ENCODE results near the gene B4GALNT4.
"Not testable (repeated sequence)": the region's sequence is repeated elsewhere in the genome, so short reads cannot be mapped to it uniquely, and the experiment has no call there.

Gene B4GALNT4

GRCh38 chr11:340539-341512 lies 28.5 kb upstream of the B4GALNT4 start:
- TF ChIP-seq JUND (IDR thresholded peaks at IDR 0.05; ENCODE audit: low read depth) = no peak
- in situ Hi-C loops (cut with HindIII; ENCODE audit: low pct_unique_long_range_greater_than_20kb, low sequenced_read_pairs) = no loop called here
- DNase-seq (ENCODE audit: low read depth in 1 of 2, low spot score in 1 of 2) = no peak

GRCh38 chr11:342328-342727 lies 27.0 kb upstream of the B4GALNT4 start:
- in situ Hi-C loops (cut with HindIII; ENCODE audit: low pct_unique_long_range_greater_than_20kb, low sequenced_read_pairs) = no loop called here
- no peak for TF ChIP-seq JUND (IDR thresholded peaks at IDR 0.05; ENCODE audit: low read depth)
- no peak for DNase-seq (ENCODE audit: low read depth in 1 of 2, low spot score in 1 of 2)

GRCh38 chr11:344836-345578 lies 24.3 kb upstream of the B4GALNT4 start:
- DNase-seq (ENCODE audit: low read depth in 1 of 2, low spot score in 1 of 2) = no peak
- in situ Hi-C loops (cut with HindIII; ENCODE audit: low pct_unique_long_range_greater_than_20kb, low sequenced_read_pairs) = no loop called here
- no peak for TF ChIP-seq JUND (IDR thresholded peaks at IDR 0.05; ENCODE audit: low read depth)

GRCh38 chr11:346529-346928 lies 22.8 kb upstream of the B4GALNT4 start:
- no peak for DNase-seq (ENCODE audit: low read depth in 1 of 2, low spot score in 1 of 2)
- in situ Hi-C loops (cut with HindIII; ENCODE audit: low pct_unique_long_range_greater_than_20kb, low sequenced_read_pairs) = no loop called here
- TF ChIP-seq JUND (IDR thresholded peaks at IDR 0.05; ENCODE audit: low read depth) = no peak

GRCh38 chr11:349270-349954 lies 19.9 kb upstream of the B4GALNT4 start:
- in situ Hi-C loops (cut with HindIII; ENCODE audit: low pct_unique_long_range_greater_than_20kb, low sequenced_read_pairs) = not testable (repeated sequence)

GRCh38 chr11:350033-350722 lies 19.1 kb upstream of the B4GALNT4 start:
- in situ Hi-C loops (cut with HindIII; ENCODE audit: low pct_unique_long_range_greater_than_20kb, low sequenced_read_pairs); DNase-seq (ENCODE audit: low read depth in 1 of 2, low spot score in 1 of 2): not testable (repeated sequence)

More at GRCh38 chr11:349270-349954, 19.9 kb upstream of the B4GALNT4 start:
- DNase-seq (ENCODE audit: low read depth in 1 of 2, low spot score in 1 of 2) = not testable (repeated sequence)

GRCh38 chr11:350723-351255 lies 18.5 kb upstream of the B4GALNT4 start:
- DNase-seq (ENCODE audit: low read depth in 1 of 2, low spot score in 1 of 2) = peak in 1 of 2 experiments; percentile 68
- no peak for TF ChIP-seq JUND (IDR thresholded peaks at IDR 0.05; ENCODE audit: low read depth)
- in situ Hi-C loops (cut with HindIII; ENCODE audit: low pct_unique_long_range_greater_than_20kb, low sequenced_read_pairs) = no loop called here

- TF ChIP-seq JUND (IDR thresholded peaks at IDR 0.05; ENCODE audit: low read depth) = no peak
- in situ Hi-C loops (cut with HindIII; ENCODE audit: low pct_unique_long_range_greater_than_20kb, low sequenced_read_pairs) = no loop called here
- no peak for DNase-seq (ENCODE audit: low read depth in 1 of 2, low spot score in 1 of 2)
Observed at GRCh38 chr11:351411-351810, 17.9 kb upstream of the B4GALNT4 start.

- DNase-seq (ENCODE audit: low read depth in 1 of 2, low spot score in 1 of 2) = no peak
- in situ Hi-C loops (cut with HindIII; ENCODE audit: low pct_unique_long_range_greater_than_20kb, low sequenced_read_pairs) = no loop called here
- TF ChIP-seq JUND (IDR thresholded peaks at IDR 0.05; ENCODE audit: low read depth) = no peak
Observed at GRCh38 chr11:352456-353031, 16.8 kb upstream of the B4GALNT4 start.

- DNase-seq (ENCODE audit: low read depth in 1 of 2, low spot score in 1 of 2) = peak in 1 of 2 experiments; percentile 65
- in situ Hi-C loops (cut with HindIII; ENCODE audit: low pct_unique_long_range_greater_than_20kb, low sequenced_read_pairs) = no loop called here
- TF ChIP-seq JUND (IDR thresholded peaks at IDR 0.05; ENCODE audit: low read depth) = no peak
Observed at GRCh38 chr11:353179-353873, 16.0 kb upstream of the B4GALNT4 start.

All from T47D (cell line).